Measurements from ENCODE around the gene PARD3. TPM values are rescaled to one million over a fixed set of nuclear protein-coding genes. Genes with fewer than 3 reads are reported as not detected.

PARD3 gene
- total RNA-seq, 1 donor from 2014 or later, result 0.11 TPM

- intact Hi-C loops (cut with micrococcal nuclease), result no loop called here
- ChIA-PET POLR2A (no interaction called here), CTCF (no interaction called here)
- H3K27me3 Mint-ChIP-seq, result peaks cover 2% of the 10 kb centered on the region
- no peaks in the 10 kb centered on the region for H3K36me3 Mint-ChIP-seq (ENCODE audit: low read depth)
- TF ChIP-seq CTCF (IDR thresholded peaks at IDR 0.05), result no peak
- no peak for ATAC-seq (ENCODE audit: low read depth)
- no peak for DNase-seq
- no peak overlapping the region for H3K4me3 Mint-ChIP-seq
- no peaks in the 10 kb centered on the region for H3K9me3 Mint-ChIP-seq
- no peaks in the 10 kb centered on the region for H3K4me1 Mint-ChIP-seq
- no peak overlapping the region for H3K27ac Mint-ChIP-seq
Measured at GRCh38 chr10:34731213-34731612, 83.9 kb downstream of the PARD3 start.

DNA sequence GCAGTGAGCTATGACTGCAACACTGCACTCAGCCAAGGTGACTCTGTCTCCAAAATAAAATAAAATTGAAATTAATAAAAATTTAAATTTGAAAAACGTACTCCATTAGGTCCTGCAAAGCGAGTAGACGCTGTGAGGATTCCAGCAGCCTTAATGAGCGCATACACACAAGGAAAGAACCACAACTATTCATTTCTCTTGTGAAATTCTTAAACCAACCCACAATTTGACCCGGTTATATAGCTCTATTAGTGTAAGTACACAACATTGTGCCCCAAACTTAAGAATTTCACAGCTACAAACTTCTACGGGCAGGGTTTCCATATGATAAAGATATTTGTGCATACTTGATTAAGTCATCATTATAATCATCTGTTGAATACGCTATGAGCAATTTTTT lies 84.4 kb downstream of the PARD3 start:
- no peak overlapping the region for H3K4me3 Mint-ChIP-seq
- POLR2A ChIA-PET, result no interaction called here
- intact Hi-C loops (cut with micrococcal nuclease), result no loop called here

DNA sequence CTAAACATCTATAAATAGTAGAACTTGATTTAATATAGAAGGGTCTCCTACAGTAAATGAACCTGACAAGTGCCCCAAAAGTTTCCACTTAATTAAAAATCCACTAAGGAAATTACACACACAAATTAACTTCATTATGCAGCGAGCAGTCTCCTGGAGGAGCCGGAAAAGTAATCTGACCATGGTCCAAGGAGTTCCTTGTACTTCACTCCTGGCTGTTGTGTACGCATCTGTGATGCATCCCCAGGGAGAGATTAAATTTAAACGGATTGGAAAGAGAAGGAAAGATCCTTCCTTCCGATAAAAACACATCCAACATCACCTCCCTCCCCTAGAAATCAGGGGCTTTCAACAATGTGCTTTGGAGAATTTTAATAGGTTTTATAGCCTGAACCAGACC lies 85.5 kb downstream of the PARD3 start:
- ATAC-seq (ENCODE audit: low read depth), result no peak
- no peak overlapping the region for H3K4me3 Mint-ChIP-seq

More for the DNA sequence above, 84.4 kb downstream of the PARD3 start:
- no peak for DNase-seq
- no peak for ATAC-seq (ENCODE audit: low read depth)
- peaks cover 2% of the 10 kb centered on the region for H3K27me3 Mint-ChIP-seq
- H3K27ac Mint-ChIP-seq, result no peak overlapping the region
- no peaks in the 10 kb centered on the region for H3K9me3 Mint-ChIP-seq
- no peaks in the 10 kb centered on the region for H3K36me3 Mint-ChIP-seq (ENCODE audit: low read depth)
- no peak for TF ChIP-seq CTCF (IDR thresholded peaks at IDR 0.05)
- H3K4me1 Mint-ChIP-seq, result no peaks in the 10 kb centered on the region
- CTCF ChIA-PET, result no interaction called here

DNA sequence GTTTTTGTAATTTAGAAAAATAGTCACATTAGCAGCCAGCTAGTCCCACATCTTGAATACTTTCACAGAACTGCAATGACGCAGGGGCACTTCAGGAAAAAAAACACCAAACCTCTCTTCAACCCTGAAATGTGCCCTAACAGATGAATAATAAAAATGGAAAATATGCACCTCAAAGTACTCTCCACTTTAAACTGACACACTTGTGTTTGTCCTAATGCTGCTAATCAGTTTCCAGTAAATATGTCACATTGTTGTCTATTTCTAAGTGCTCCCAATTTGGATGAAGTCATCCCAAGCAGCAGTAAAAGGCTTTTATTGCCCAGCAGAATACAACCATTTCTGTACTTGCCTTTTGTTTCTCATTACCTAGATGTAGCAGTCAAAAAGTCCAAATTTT lies 86.7 kb downstream of the PARD3 start:
- ATAC-seq (ENCODE audit: low read depth) (no peak), DNase-seq (no peak)
- Mint-ChIP-seq H3K36me3 (ENCODE audit: low read depth) (no peaks in the 10 kb centered on the region), H3K27me3 (peaks cover 2% of the 10 kb centered on the region), H3K9me3 (no peaks in the 10 kb centered on the region), H3K27ac (no peak overlapping the region), H3K4me3 (no peak overlapping the region), H3K4me1 (no peaks in the 10 kb centered on the region)
- ChIA-PET CTCF (no interaction called here), POLR2A (no interaction called here)
- intact Hi-C loops (cut with micrococcal nuclease), result no loop called here
- TF ChIP-seq CTCF (IDR thresholded peaks at IDR 0.05), result no peak

More for the DNA sequence above, 85.5 kb downstream of the PARD3 start:
- DNase-seq, result no peak
- Mint-ChIP-seq H3K4me1 (no peaks in the 10 kb centered on the region), H3K27me3 (peaks cover 2% of the 10 kb centered on the region), H3K9me3 (no peaks in the 10 kb centered on the region), H3K36me3 (ENCODE audit: low read depth) (no peaks in the 10 kb centered on the region), H3K27ac (no peak overlapping the region)
- ChIA-PET POLR2A (no interaction called here), CTCF (no interaction called here)
- intact Hi-C loops (cut with micrococcal nuclease), result no loop called here
- TF ChIP-seq CTCF (IDR thresholded peaks at IDR 0.05), result no peak

GRCh38 chr10:34727595-34728033 lies 87.5 kb downstream of the PARD3 start:
- Mint-ChIP-seq H3K4me3 (no peak overlapping the region), H3K27ac (no peak overlapping the region), H3K9me3 (no peaks in the 10 kb centered on the region), H3K36me3 (ENCODE audit: low read depth) (no peaks in the 10 kb centered on the region), H3K4me1 (no peaks in the 10 kb centered on the region), H3K27me3 (peaks cover 2% of the 10 kb centered on the region)
- CTCF ChIA-PET, result no interaction called here
- DNase-seq, result no peak
- POLR2A ChIA-PET, result no interaction called here
- no peak for ATAC-seq (ENCODE audit: low read depth)
- no peak for TF ChIP-seq CTCF (IDR thresholded peaks at IDR 0.05)
- intact Hi-C loops (cut with micrococcal nuclease), result no loop called here

Measured in activated B cell treated with CpG ODN at 0.5 μM for 24 hours (primary cell).